Uterus (tissue), 4 donors: Measurements from ENCODE around the gene TAF6. TPM values are rescaled to one million over a fixed set of nuclear protein-coding genes. Genes with fewer than 3 reads are reported as not detected.

ENCODE experiments used
- DNase-seq, 2 donors: peaks; one replicate each; pipeline ENCODE4 v3.0.0-alpha.2; 2019 to 2020
- H3K27ac ChIP-seq, 2 donors: fragments of 200-600 bp; sonication (generic); 1 replicate in 1 of 2; 2 replicates in 1 of 2; pipeline ENCODE4 v1.5.1; 2016 to 2018
- H3K27me3 ChIP-seq, 2 donors: fragments of 200-600 bp; sonication (generic); one replicate each; pipeline ENCODE4 v1.5.1; 2018 to 2019; ENCODE audit warnings: control low read depth in 1 of 2
- H3K36me3 ChIP-seq, 2 donors: fragments of 200-600 bp; sonication (generic); one replicate each; pipeline ENCODE4 v1.5.1; 2019; ENCODE audit warnings: control low read depth in 1 of 2
- H3K4me1 ChIP-seq, 2 donors: fragments of 200-600 bp; sonication (generic); one replicate each; pipeline ENCODE4 v1.5.1; 2018 to 2019; ENCODE audit warnings: control low read depth in 1 of 2
- H3K4me3 ChIP-seq, 2 donors: fragments of 200-600 bp; sonication (generic); 1 replicate in 1 of 2; 2 replicates in 1 of 2; pipeline ENCODE4 v1.5.1; 2018 to 2019; ENCODE audit warnings: mild to moderate bottlenecking in 1 of 2
- H3K9me3 ChIP-seq, 2 donors: fragments of 200-600 bp; sonication (generic); one replicate each; pipeline ENCODE4 v1.5.1; 2019; ENCODE audit warnings: control low read depth in 1 of 2
- CTCF ChIP-seq, 4 experiments: fragments of 200-600 bp in 2 of 4; fragments of 450-650 bp in 2 of 4; sonication (generic) in 2 of 4; IDR thresholded peaks; one replicate each; pipeline ENCODE4 v1.5.1; 2016 to 2019; ENCODE audit warnings: antibody characterized with exemption in 4 of 4, mild to moderate bottlenecking in 2 of 4, moderate library complexity in 1 of 4
- POLR2A ChIP-seq, 2 donors: fragments of 450-650 bp; IDR thresholded peaks; one replicate each; pipeline ENCODE4 v1.6.1; 2016; ENCODE audit warnings: antibody characterized with exemption in 2 of 2, mild to moderate bottlenecking in 1 of 2, moderate library complexity in 1 of 2
- intact Hi-C: fragments of 100-400 bp; cut with DNase I; formaldehyde crosslinking; loops from one replicate; pipeline ENCODE4 v1.15.1; 2023; ENCODE audit warnings: low total_unique reads
- total RNA-seq, 4 donors: library from RNA; depleted of rRNA in 3 of 4; stranded (reverse); fragments of >200 nt in 3 of 4; gene quantifications; one replicate each; pipeline versions ENCODE4 v1.1.0 to v1.2.4, GENCODE V29; 2014 to 2023
- donor health status: DM: yes; HTN: yes; CAD: no.

TAF6 gene
- total RNA-seq, 4 donors from 2014 or later, result 23.5 to 68.9 (median 67.7) TPM

GRCh38 chr7:100111914-100112313, 7.2 kb downstream of the TAF6 start:
- intact Hi-C loops, result no loop called here
- Histone ChIP-seq H3K9me3 (no peaks in the 10 kb centered on the region), H3K4me3 (no peak overlapping the region), H3K36me3 (no peaks in the 10 kb centered on the region), H3K27me3 (no peaks in the 10 kb centered on the region), H3K4me1 (no peaks in the 10 kb centered on the region), H3K27ac (no peak overlapping the region)
- TF ChIP-seq CTCF (IDR thresholded peaks at IDR 0.05) (no peak), POLR2A (IDR thresholded peaks at IDR 0.05) (no peak)
- DNase-seq, result no peak

- no peaks in the 10 kb centered on the region for H3K27me3 ChIP-seq
- TF ChIP-seq POLR2A (IDR thresholded peaks at IDR 0.05) (no peak), CTCF (IDR thresholded peaks at IDR 0.05) (no peak)
- H3K9me3 ChIP-seq, result no peaks in the 10 kb centered on the region
- no peak for DNase-seq
- no peaks in the 10 kb centered on the region for H3K36me3 ChIP-seq
- intact Hi-C loops, result no loop called here
- no peaks in the 10 kb centered on the region for H3K4me1 ChIP-seq
- no peak overlapping the region for H3K27ac ChIP-seq
- H3K4me3 ChIP-seq, result no peak overlapping the region
Observed at GRCh38 chr7:100111156-100111555, 8.0 kb downstream of the TAF6 start.

- intact Hi-C loops, result no loop called here
- no peak overlapping the region for H3K4me3 ChIP-seq
- H3K4me1 ChIP-seq, result no peaks in the 10 kb centered on the region
- no peaks in the 10 kb centered on the region for H3K27me3 ChIP-seq
- no peaks in the 10 kb centered on the region for H3K36me3 ChIP-seq
- no peak for DNase-seq
- no peaks in the 10 kb centered on the region for H3K9me3 ChIP-seq
- H3K27ac ChIP-seq, result no peak overlapping the region
- no peak for TF ChIP-seq POLR2A (IDR thresholded peaks at IDR 0.05)
Observed at GRCh38 chr7:100109521-100110163, 9.5 kb downstream of the TAF6 start.

- no peak overlapping the region for H3K27ac ChIP-seq
- DNase-seq, result no peak
- TF ChIP-seq CTCF (IDR thresholded peaks at IDR 0.05) (no peak), POLR2A (IDR thresholded peaks at IDR 0.05) (no peak)
- no peaks in the 10 kb centered on the region for H3K9me3 ChIP-seq
- no peak overlapping the region for H3K4me3 ChIP-seq
- no peaks in the 10 kb centered on the region for H3K27me3 ChIP-seq
- intact Hi-C loops, result no loop called here
- H3K36me3 ChIP-seq, result no peaks in the 10 kb centered on the region
- no peaks in the 10 kb centered on the region for H3K4me1 ChIP-seq
Observed at GRCh38 chr7:100107890-100108289, 11.3 kb downstream of the TAF6 start.

GRCh38 chr7:100107125-100107737, 11.9 kb downstream of the TAF6 start:
- Histone ChIP-seq H3K36me3 (no peaks in the 10 kb centered on the region), H3K9me3 (no peaks in the 10 kb centered on the region), H3K27me3 (no peaks in the 10 kb centered on the region), H3K4me1 (peaks cover 0 to 4% of the 10 kb centered on the region in 2 donors), H3K4me3 (no peak overlapping the region), H3K27ac (no peak overlapping the region)
- no peak for TF ChIP-seq CTCF (IDR thresholded peaks at IDR 0.05)
- no peak for TF ChIP-seq POLR2A (IDR thresholded peaks at IDR 0.05)
- DNase-seq, result no peak
- intact Hi-C loops, result no loop called here
